ENCODE data around the gene RABL2A.
"Not testable (repeated sequence)": the region's sequence is repeated elsewhere in the genome, so short reads cannot be mapped to it uniquely, and the experiment has no call there.

RABL2A gene

GRCh38 chr2:113626616-113627330 is at the start of gene RABL2A:
RABL2A (plus strand) TSS chr2:113627266; CDS start chr2:113628607, 1,341 bp downstream.
- DNase-seq (ENCODE audit: low read depth in 3 of 3), result peak; percentile 63 to 69 (median 64)

GRCh38 chr2:113578508-113578907 is 48.6 kb upstream of the RABL2A start:
- not testable (repeated sequence) for DNase-seq (ENCODE audit: low read depth in 3 of 3)

GRCh38 chr2:113582473-113582872 is 44.6 kb upstream of the RABL2A start:
- not testable (repeated sequence) for DNase-seq (ENCODE audit: low read depth in 3 of 3)

- peak; percentile 64 to 84 (median 66) for DNase-seq (ENCODE audit: low read depth in 3 of 3)
These were observed 43.4 kb upstream of the RABL2A start for GRCh38 chr2:113583521-113584225.

- DNase-seq (ENCODE audit: low read depth in 3 of 3), result not testable (repeated sequence)
These were observed 42.6 kb upstream of the RABL2A start for GRCh38 chr2:113584311-113585092.

GRCh38 chr2:113587201-113587600 is 39.9 kb upstream of the RABL2A start:
- DNase-seq (ENCODE audit: low read depth in 3 of 3), result peak in 1 of 3 donors; percentile 20

DNA sequence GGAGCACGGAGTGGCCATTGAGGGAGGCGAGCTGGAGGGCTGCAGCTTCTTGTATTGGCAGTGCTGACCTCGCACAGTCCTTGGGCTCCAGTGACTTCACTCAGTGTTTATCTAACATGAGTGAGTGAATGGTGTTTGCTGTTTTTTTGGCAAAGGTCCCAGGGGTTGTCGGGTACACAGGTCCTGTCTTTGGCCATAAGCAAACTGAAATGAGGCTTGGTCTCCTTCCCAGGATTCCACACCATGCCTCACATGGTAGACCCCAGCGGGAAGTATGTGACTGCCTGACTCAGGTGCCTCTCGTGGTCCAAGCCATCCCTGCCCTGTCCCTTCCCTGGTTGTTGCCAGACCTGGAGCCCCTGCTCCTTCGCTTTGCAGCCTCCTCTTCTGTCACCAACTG is 37.5 kb upstream of the RABL2A start:
- DNase-seq (ENCODE audit: low read depth in 3 of 3), result not testable (repeated sequence)

GRCh38 chr2:113591926-113592325 is 35.1 kb upstream of the RABL2A start:
- not testable (repeated sequence) for DNase-seq (ENCODE audit: low read depth in 3 of 3)

DNA sequence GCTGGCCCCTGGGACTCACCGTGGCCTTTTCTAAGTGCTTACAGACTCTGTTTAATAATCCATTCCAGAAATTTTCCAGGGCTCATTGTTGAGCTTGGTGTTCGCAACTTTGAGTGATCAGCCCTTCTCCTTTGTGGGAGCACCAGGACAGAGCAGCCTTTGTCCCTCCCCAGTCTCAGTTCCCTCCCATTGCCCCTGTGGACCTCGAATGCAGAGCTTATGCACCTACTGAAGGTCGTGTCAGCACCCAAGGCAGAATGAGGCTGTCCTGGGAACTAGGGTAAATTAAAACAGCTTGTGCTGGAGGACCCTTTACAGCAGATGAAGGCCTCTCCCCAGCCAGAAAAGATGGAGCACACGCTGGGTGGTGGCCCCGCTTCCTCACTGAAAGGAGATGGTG is 33.8 kb upstream of the RABL2A start:
- not testable (repeated sequence) for DNase-seq (ENCODE audit: low read depth in 3 of 3)

GRCh38 chr2:113595725-113596124 is 31.3 kb upstream of the RABL2A start:
- not testable (repeated sequence) for DNase-seq (ENCODE audit: low read depth in 3 of 3)

- not testable (repeated sequence) for DNase-seq (ENCODE audit: low read depth in 3 of 3)
These were observed 29.9 kb upstream of the RABL2A start for GRCh38 chr2:113597164-113597563.

DNA sequence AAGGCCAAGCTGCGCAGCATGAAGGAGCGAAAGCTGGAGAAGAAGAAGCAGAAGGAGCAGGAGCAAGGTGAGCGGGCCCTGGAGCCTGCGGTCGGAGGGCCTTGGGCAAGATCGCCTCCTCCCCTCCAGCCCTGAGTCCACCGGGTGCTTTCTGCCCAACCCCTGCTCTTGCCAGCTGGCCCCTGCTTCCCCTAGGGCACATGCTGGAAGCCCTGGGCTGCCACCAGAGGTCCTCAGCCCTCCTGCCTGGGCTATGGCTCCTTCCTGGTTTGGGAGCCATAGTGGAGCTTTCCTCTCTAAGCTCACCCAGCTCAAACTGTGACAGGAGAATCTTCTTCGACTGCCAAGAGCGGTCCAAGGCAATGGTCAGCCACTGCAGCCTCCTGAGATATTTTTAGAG is 29.5 kb upstream of the RABL2A start:
- DNase-seq (ENCODE audit: low read depth in 3 of 3), result not testable (repeated sequence)

- DNase-seq (ENCODE audit: low read depth in 3 of 3), result not testable (repeated sequence)
These were observed 28.9 kb upstream of the RABL2A start for GRCh38 chr2:113598180-113598579.

- not testable (repeated sequence) for DNase-seq (ENCODE audit: low read depth in 3 of 3)
These were observed 28.3 kb upstream of the RABL2A start for GRCh38 chr2:113598738-113599137.

DNA sequence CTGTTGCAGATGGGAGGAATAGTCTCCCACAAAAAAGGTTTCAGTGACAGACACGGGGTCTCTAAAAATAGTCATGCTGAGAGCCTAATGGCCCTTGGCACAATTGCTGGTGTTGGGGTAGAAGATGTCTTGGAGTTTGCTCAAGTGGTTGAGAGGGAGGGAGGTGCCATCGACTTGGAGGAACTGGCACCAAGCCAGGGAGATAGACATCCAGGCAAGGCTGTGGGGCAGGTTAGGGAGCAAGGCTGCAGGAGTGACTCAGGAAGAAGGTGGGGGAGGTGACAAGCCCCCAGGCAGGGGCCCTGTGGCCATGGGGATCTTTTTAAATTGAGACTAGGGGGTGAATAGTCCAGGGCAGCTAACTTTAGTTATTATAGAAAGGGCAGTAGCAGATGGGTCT is 27.9 kb upstream of the RABL2A start:
- not testable (repeated sequence) for DNase-seq (ENCODE audit: low read depth in 3 of 3)

DNA sequence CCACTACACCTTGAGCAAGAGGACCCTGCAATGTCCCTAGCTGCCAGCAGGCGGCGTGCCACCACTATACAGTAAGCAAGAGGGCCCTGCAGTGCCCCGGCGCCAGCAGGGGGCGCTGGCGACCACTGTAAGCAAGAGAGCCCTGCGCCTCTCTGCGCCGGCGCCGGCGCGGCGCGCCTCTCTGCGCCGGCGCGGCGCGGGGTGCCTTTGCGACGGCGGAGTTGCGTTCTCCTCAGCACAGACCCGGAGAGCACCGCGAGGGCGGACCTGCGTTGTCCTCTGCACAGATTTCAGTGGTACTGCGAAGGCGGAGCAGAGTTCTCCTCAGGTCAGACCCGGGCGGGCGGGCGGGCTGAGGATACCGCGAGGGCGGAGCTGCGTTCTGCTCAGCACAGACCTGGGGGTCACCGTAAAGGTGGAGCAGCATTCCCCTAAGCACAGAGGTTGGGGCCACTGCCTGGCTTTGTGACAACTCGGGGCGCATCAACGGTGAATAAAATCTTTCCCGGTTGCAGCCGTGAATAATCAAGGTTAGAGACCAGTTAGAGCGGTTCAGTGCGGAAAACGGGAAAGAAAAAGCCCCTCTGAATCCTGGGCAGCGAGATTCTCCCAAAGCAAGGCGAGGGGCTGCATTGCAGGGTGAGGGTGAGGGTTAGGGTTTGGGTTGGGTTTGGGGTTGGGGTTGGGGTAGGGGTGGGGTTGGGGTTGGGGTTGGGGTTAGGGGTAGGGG is 24.9 kb upstream of the RABL2A start:
- DNase-seq (ENCODE audit: low read depth in 3 of 3), result peak; percentile 53 to 70 (median 58)

DNA sequence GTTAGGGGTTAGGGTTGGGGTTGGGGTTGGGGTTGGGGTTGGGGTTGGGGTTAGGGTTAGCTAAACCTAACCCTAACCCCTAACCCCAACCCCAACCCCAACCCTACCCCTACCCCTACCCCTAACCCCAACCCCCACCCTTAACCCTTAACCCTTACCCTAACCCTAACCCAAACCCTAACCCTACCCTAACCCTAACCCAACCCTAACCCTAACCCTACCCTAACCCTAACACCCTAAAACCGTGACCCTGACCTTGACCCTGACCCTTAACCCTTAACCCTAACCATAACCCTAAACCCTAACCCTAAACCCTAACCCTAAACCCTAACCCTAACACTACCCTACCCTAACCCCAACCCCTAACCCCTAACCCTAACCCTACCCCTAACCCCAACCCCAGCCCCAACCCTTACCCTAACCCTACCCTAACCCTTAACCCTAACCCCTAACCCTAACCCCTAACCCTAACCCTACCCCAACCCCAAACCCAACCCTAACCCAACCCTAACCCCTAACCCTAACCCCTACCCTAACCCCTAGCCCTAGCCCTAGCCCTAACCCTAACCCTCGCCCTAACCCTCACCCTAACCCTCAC is 24.1 kb upstream of the RABL2A start:
- no peak for DNase-seq (ENCODE audit: low read depth in 3 of 3)

DNA sequence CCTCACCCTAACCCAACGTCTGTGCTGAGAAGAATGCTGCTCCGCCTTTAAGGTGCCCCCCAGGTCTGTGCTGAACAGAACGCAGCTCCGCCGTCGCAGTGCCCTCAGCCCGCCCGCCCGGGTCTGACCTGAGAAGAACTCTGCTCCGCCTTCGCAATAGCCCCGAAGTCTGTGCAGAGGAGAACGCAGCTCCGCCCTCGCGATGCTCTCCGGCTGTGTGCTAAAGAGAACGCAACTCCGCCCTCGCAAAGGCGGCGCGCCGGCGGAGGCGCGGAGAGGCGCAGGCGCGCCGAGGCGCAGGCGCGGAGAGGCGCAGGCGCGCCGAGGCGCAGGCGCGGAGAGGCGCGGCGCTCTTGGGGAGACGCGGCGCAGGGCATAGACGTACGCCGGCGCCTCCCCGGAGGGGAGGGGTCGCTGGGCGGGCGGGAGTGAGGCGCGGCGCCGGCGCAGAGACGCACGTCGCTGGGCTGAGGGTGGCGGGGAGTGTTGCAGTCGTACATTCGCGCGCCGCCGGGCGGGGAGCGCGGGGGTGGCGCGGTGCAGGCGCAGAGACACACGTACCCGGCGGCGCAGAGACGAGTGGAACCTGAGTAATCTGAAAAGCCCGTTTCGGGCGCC is 23.5 kb upstream of the RABL2A start:
- peak; percentile 59 to 84 (median 70) for DNase-seq (ENCODE audit: low read depth in 3 of 3)

GRCh38 chr2:113604085-113604477 is 23.0 kb upstream of the RABL2A start:
- DNase-seq (ENCODE audit: low read depth in 3 of 3), result peak; percentile 83 to 92 (median 83)

- DNase-seq (ENCODE audit: low read depth in 3 of 3), result not testable (repeated sequence)
These were observed 22.4 kb upstream of the RABL2A start for GRCh38 chr2:113604661-113605060.

DNA sequence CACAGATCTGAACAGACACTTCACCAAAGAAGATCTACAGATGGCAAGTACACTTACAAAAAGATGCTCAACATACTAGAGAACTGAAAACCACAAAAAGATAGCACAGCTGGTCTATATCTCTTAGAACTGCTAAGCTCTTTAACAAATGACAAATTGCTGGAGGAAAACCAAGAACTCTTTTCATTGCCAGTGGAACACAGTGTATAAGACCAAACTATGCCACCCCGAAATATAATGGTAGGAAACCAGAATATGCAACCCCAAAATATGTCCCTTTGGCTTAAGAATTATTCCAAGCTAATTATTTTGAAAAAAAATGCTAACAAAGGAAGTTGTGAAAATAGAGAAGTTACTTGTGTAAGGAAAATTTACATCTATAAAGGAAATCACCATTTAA is 21.0 kb upstream of the RABL2A start:
- DNase-seq (ENCODE audit: low read depth in 3 of 3), result not testable (repeated sequence)
